GM10266 (cell line): ENCODE data around the gene PACSIN1.

Source experiments
- DNase-seq: peaks from one replicate; pipeline ENCODE4 v3.0.0; 2012; ENCODE audit errors: extremely low spot score
- CTCF ChIP-seq: IDR thresholded peaks from 2 replicates; pipeline ENCODE4 v1.5.1; 2012; ENCODE audit warnings: mild to moderate bottlenecking, low read depth; ENCODE audit not compliant: control insufficient read depth, insufficient read depth; ENCODE audit errors: missing control alignments

The PACSIN1 gene

GRCh38 chr6:34549026-34549803 is 83.3 kb downstream of the PACSIN1 start:
- no peak for TF ChIP-seq CTCF
- no peak for DNase-seq

- no peak for TF ChIP-seq CTCF
- no peak for DNase-seq
Measured at GRCh38 chr6:34549804-34550202, 83.9 kb downstream of the PACSIN1 start.

GRCh38 chr6:34551720-34552119 is 85.8 kb downstream of the PACSIN1 start:
- DNase-seq = no peak
- no peak for TF ChIP-seq CTCF

- no peak for TF ChIP-seq CTCF
- DNase-seq = no peak
Measured at GRCh38 chr6:34552620-34553019, 86.7 kb downstream of the PACSIN1 start.

- DNase-seq = no peak
- TF ChIP-seq CTCF = no peak
Measured at GRCh38 chr6:34553146-34553545, 87.3 kb downstream of the PACSIN1 start.

GRCh38 chr6:34553750-34554149 is 87.9 kb downstream of the PACSIN1 start:
- no peak for DNase-seq
- no peak for TF ChIP-seq CTCF

- TF ChIP-seq CTCF = no peak
- no peak for DNase-seq
Measured at GRCh38 chr6:34554291-34555006, 88.6 kb downstream of the PACSIN1 start.
